AG04450 (cell line): ENCODE results near the gene CORO2B. TPM values are rescaled to one million over a fixed set of nuclear protein-coding genes. Genes with fewer than 3 reads are reported as not detected.

Experiments used
- CTCF ChIA-PET: fragments of 300-600, 350-600 bp; formaldehyde crosslinking; extraction: SDS; loops from one replicate; lab custom pipeline; 2022; ENCODE audit warnings: antibody characterized with exemption, inconsistent platforms; lab: Charles Lee
- POLR2A ChIA-PET: fragments of 350-600 bp; formaldehyde crosslinking; extraction: SDS; loops from one replicate; lab custom pipeline; 2021; ENCODE audit warnings: antibody characterized with exemption, inconsistent platforms; lab: Yijun Ruan, JAX
- DNase-seq: peaks from one replicate; pipeline ENCODE4 v3.0.0-alpha.2; 2011; ENCODE audit warnings: low read depth, low spot score
- H3K27ac ChIP-seq: one replicate; pipeline ENCODE4 v1.5.1; 2012; ENCODE audit warnings: low read depth, low read length, control low read depth
- H3K27me3 ChIP-seq: one replicate; pipeline ENCODE4 v1.6.0; 2012; ENCODE audit warnings: low read length; ENCODE audit not compliant: control insufficient read depth, insufficient read depth
- H3K4me3 ChIP-seq: 2 replicates; pipeline ENCODE4 v1.5.1; 2011; ENCODE audit warnings: mild to moderate bottlenecking, low read depth, low read length, control low read depth
- H3K9me3 ChIP-seq: 2 replicates; pipeline ENCODE4 v1.5.1; 2012; ENCODE audit warnings: low read length; ENCODE audit not compliant: control insufficient read depth, insufficient read depth
- CTCF ChIP-seq: IDR thresholded peaks from 2 replicates; pipeline ENCODE4 v1.5.1; 2011; ENCODE audit warnings: low read depth, low read length, control low read depth, inconsistent platforms
- polyA plus RNA-seq: library from polyadenylated mRNA; depleted of rRNA; stranded (reverse); fragments of >200 nt; gene quantifications from 2 replicates; pipeline ENCODE4 v1.2.3, GENCODE V29; 2011

The CORO2B gene
- polyA plus RNA-seq, 1 experiment: 16.1 TPM

- ChIA-PET CTCF (interaction anchor here (1.8 to 2.2 kb wide), 3 partner anchors 8 to 117 kb away, joined by 5 to 16 read pairs (median 11); no protein-coding TSS in a partner anchor), POLR2A (no interaction called here)
- no peak overlapping the region for H3K4me3 ChIP-seq
- H3K27ac ChIP-seq: no peak overlapping the region
- TF ChIP-seq CTCF: no peak
- no peaks in the 10 kb centered on the region for H3K27me3 ChIP-seq
- no peaks in the 10 kb centered on the region; the same call in 1 of the 2 replicates for H3K9me3 ChIP-seq
- DNase-seq: no peak
Observed at GRCh38 chr15:68666812-68667450, 88.1 kb downstream of the CORO2B start.

- TF ChIP-seq CTCF: no peak
- Histone ChIP-seq H3K9me3 (no peaks in the 10 kb centered on the region; the same call in 1 of the 2 replicates), H3K27ac (no peak overlapping the region), H3K27me3 (no peaks in the 10 kb centered on the region), H3K4me3 (no peak overlapping the region)
- POLR2A ChIA-PET: no interaction called here
- no peak for DNase-seq
- CTCF ChIA-PET: interaction anchor here (0.5 kb wide), 1 partner anchor 815 kb away, joined by 3 read pairs; no protein-coding TSS in a partner anchor
Observed at GRCh38 chr15:68667800-68668625, 89.2 kb downstream of the CORO2B start.

- no peaks in the 10 kb centered on the region for H3K27me3 ChIP-seq
- H3K27ac ChIP-seq: no peak overlapping the region
- H3K4me3 ChIP-seq: no peak overlapping the region
- no peak for TF ChIP-seq CTCF
- ChIA-PET CTCF (interaction anchor here (0.7 to 1.0 kb wide), 2 partner anchors 119 to 363 kb away, joined by 3 to 5 read pairs; no protein-coding TSS in a partner anchor), POLR2A (no interaction called here)
- DNase-seq: no peak
- no peaks in the 10 kb centered on the region; the same call in 1 of the 2 replicates for H3K9me3 ChIP-seq
Observed at GRCh38 chr15:68668926-68669600, 90.3 kb downstream of the CORO2B start.

GRCh38 chr15:68672251-68672650 is 93.5 kb downstream of the CORO2B start:
- Histone ChIP-seq H3K9me3 (no peaks in the 10 kb centered on the region; the same call in 1 of the 2 replicates), H3K27ac (no peak overlapping the region), H3K27me3 (no peaks in the 10 kb centered on the region), H3K4me3 (no peak overlapping the region)
- no peak for DNase-seq
- no peak for TF ChIP-seq CTCF
- ChIA-PET CTCF (interaction anchor here (1.0 to 7.2 kb wide), 6 partner anchors 35 to 366 kb away, joined by 3 to 138 read pairs (median 8); no protein-coding TSS in a partner anchor), POLR2A (no interaction called here)
